ENCODE measurements around the gene C2CD4D. TPM values are rescaled to one million over a fixed set of nuclear protein-coding genes. Genes with fewer than 3 reads are reported as not detected.

Gene C2CD4D
- total and polyA plus RNA-seq, 2 of the 13 experiments (the other 11 are each of a cell fraction or from before 2014, with no cell fraction given), result not detected

DNA sequence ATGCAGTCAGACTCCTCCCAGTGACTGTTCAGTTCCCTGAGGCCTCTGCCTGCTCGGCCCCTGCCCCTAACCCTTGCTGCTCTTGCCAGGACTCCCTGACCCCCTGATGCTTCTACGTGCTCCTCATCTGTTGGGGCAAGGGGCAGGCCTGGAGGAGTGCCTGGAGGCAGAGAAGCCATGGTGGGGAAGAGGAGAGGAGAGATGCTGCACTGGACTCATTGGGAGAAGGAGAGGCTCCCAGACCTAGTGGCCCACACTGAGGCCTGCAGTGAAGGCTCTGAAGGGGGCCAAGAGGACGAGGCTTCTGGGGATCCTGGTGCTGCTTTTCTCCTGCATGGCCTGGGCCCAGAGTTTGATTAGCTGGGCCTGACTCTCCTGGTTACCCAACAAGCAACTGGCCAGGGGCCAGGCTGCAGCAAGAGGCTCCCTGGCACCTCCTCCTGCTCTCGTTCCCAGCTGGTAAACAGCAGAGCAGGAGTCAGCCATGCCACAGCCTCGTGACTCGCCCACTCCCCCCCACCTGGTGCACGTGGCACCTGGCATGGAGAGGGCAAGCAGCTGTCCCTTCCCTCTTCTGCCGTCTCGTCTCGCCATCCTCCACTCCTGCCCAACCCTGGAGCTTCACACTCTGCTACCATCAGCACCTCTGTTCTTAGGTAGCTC is 7.2 kb downstream of the C2CD4D start (continued):
- TF ChIP-seq, protein P1, sequence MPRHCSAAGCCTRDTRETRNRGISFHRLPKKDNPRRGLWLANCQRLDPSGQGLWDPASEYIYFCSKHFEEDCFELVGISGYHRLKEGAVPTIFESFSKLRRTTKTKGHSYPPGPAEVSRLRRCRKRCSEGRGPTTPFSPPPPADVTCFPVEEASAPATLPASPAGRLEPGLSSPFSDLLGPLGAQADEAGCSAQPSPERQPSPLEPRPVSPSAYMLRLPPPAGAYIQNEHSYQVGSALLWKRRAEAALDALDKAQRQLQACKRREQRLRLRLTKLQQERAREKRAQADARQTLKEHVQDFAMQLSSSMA (CRISPR knock-in tag; IDR thresholded peaks at IDR 0.05), result no peak
- TF ChIP-seq NR2F6 (IDR thresholded peaks at IDR 0.05) (no peak; the same call in 1 of the 2 replicates), NR2F6 (CRISPR knock-in tag; IDR thresholded peaks at IDR 0.05) (peak; percentile 70), ZNF550 (CRISPR knock-in tag; IDR thresholded peaks at IDR 0.05; ENCODE audit: borderline replicate concordance) (no peak), YY1 (IDR thresholded peaks at IDR 0.05; ENCODE audit: insufficient read depth, insufficient replicate concordance, low read depth, low read length) (peak; percentile 58), FOSL2 (CRISPR knock-in tag; IDR thresholded peaks at IDR 0.05) (peak; percentile 48), NRL (CRISPR knock-in tag; IDR thresholded peaks at IDR 0.05; ENCODE audit: borderline replicate concordance) (no peak), SIN3A (IDR thresholded peaks at IDR 0.05; ENCODE audit: borderline replicate concordance, low read depth, low read length) (peak; percentile 54; the same call in 1 of the 2 replicates), BORCS8-MEF2B (CRISPR knock-in tag; IDR thresholded peaks at IDR 0.05) (peak; percentile 27; the same call in 1 of the 2 replicates), MEF2D (CRISPR knock-in tag; IDR thresholded peaks at IDR 0.05) (no peak), TARDBP (CRISPR knock-in tag; IDR thresholded peaks at IDR 0.05) (peak; percentile 11; the same call in 1 of the 2 replicates), ZNF501 (CRISPR knock-in tag; IDR thresholded peaks at IDR 0.05) (no peak), ZMAT3 (CRISPR knock-in tag; conservative IDR thresholded peaks at IDR 0.05) (0 out of 2 replicates have a peak, but pooled peaks have one; percentile 26), CENPT (CRISPR knock-in tag; IDR thresholded peaks at IDR 0.05; ENCODE audit: low read depth) (no peak), MIER3 (CRISPR knock-in tag; IDR thresholded peaks at IDR 0.05; ENCODE audit: borderline replicate concordance) (peak; percentile 74; the same call in 1 of the 2 replicates), FOXP1 (IDR thresholded peaks at IDR 0.05) (no peak), FOXP1 (CRISPR knock-in tag; IDR thresholded peaks at IDR 0.05) (peak; percentile 69)
- TF ChIP-seq, protein P2, sequence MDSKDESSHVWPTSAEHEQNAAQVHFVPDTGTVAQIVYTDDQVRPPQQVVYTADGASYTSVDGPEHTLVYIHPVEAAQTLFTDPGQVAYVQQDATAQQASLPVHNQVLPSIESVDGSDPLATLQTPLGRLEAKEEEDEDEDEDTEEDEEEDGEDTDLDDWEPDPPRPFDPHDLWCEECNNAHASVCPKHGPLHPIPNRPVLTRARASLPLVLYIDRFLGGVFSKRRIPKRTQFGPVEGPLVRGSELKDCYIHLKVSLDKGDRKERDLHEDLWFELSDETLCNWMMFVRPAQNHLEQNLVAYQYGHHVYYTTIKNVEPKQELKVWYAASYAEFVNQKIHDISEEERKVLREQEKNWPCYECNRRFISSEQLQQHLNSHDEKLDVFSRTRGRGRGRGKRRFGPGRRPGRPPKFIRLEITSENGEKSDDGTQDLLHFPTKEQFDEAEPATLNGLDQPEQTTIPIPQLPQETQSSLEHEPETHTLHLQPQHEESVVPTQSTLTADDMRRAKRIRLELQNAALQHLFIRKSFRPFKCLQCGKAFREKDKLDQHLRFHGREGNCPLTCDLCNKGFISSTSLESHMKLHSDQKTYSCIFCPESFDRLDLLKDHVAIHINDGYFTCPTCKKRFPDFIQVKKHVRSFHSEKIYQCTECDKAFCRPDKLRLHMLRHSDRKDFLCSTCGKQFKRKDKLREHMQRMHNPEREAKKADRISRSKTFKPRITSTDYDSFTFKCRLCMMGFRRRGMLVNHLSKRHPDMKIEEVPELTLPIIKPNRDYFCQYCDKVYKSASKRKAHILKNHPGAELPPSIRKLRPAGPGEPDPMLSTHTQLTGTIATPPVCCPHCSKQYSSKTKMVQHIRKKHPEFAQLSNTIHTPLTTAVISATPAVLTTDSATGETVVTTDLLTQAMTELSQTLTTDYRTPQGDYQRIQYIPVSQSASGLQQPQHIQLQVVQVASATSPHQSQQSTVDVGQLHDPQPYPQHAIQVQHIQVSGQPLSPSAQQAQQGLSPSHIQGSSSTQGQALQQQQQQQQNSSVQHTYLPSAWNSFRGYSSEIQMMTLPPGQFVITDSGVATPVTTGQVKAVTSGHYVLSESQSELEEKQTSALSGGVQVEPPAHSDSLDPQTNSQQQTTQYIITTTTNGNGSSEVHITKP (CRISPR knock-in tag; IDR thresholded peaks at IDR 0.05; ENCODE audit: low read depth), result 0 out of 2 replicates have a peak, but pooled peaks have one; percentile 47
- TF ChIP-seq, protein P3, sequence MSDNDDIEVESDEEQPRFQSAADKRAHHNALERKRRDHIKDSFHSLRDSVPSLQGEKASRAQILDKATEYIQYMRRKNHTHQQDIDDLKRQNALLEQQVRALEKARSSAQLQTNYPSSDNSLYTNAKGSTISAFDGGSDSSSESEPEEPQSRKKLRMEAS (IDR thresholded peaks at IDR 0.05), result peak; percentile 94
- TF ChIP-seq, protein P4, sequence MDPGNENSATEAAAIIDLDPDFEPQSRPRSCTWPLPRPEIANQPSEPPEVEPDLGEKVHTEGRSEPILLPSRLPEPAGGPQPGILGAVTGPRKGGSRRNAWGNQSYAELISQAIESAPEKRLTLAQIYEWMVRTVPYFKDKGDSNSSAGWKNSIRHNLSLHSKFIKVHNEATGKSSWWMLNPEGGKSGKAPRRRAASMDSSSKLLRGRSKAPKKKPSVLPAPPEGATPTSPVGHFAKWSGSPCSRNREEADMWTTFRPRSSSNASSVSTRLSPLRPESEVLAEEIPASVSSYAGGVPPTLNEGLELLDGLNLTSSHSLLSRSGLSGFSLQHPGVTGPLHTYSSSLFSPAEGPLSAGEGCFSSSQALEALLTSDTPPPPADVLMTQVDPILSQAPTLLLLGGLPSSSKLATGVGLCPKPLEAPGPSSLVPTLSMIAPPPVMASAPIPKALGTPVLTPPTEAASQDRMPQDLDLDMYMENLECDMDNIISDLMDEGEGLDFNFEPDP (CRISPR knock-in tag; conservative IDR thresholded peaks at IDR 0.05), result peak; percentile 96; the same call in 1 of the 2 replicates
- TF ChIP-seq, protein P5, sequence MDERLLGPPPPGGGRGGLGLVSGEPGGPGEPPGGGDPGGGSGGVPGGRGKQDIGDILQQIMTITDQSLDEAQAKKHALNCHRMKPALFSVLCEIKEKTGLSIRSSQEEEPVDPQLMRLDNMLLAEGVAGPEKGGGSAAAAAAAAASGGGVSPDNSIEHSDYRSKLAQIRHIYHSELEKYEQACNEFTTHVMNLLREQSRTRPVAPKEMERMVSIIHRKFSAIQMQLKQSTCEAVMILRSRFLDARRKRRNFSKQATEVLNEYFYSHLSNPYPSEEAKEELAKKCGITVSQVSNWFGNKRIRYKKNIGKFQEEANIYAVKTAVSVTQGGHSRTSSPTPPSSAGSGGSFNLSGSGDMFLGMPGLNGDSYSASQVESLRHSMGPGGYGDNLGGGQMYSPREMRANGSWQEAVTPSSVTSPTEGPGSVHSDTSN (CRISPR knock-in tag; IDR thresholded peaks at IDR 0.05), result peak; percentile 19; the same call in 1 of the 2 replicates
- TF ChIP-seq, protein P6, sequence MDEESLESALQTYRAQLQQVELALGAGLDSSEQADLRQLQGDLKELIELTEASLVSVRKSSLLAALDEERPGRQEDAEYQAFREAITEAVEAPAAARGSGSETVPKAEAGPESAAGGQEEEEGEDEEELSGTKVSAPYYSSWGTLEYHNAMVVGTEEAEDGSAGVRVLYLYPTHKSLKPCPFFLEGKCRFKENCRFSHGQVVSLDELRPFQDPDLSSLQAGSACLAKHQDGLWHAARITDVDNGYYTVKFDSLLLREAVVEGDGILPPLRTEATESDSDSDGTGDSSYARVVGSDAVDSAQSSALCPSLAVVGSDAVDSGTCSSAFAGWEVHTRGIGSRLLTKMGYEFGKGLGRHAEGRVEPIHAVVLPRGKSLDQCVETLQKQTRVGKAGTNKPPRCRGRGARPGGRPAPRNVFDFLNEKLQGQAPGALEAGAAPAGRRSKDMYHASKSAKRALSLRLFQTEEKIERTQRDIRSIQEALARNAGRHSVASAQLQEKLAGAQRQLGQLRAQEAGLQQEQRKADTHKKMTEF (CRISPR knock-in tag; IDR thresholded peaks at IDR 0.05), result peak; percentile 84

Data from HepG2 (cell line).